ENCODE measurements around the gene SH2D4B.
A peak's percentile ranks its signal among the peaks of the same experiment; 100 is the strongest.

The SH2D4B gene

GRCh38 chr10:80664071-80664680 lies 126.5 kb downstream of the SH2D4B start:
- peak; percentile 89 for ATAC-seq
- TF ChIP-seq OSR1 (CRISPR knock-in tag; IDR thresholded peaks at IDR 0.05), result no peak
- TF ChIP-seq CREB5 (CRISPR knock-in tag; IDR thresholded peaks at IDR 0.05; ENCODE audit: low read depth), result no peak
- no peak for TF ChIP-seq RARB (CRISPR knock-in tag; IDR thresholded peaks at IDR 0.05)
- TF ChIP-seq ZNF565 (CRISPR knock-in tag; conservative IDR thresholded peaks at IDR 0.05; ENCODE audit: low read depth), result no peak
- no peak for TF ChIP-seq TOX (CRISPR knock-in tag; IDR thresholded peaks at IDR 0.05; ENCODE audit: borderline replicate concordance)
- TF ChIP-seq ZNF70 (CRISPR knock-in tag; IDR thresholded peaks at IDR 0.05), result no peak
- no peak for TF ChIP-seq ZFP30 (CRISPR knock-in tag; IDR thresholded peaks at IDR 0.05)
- TF ChIP-seq ESRRG (CRISPR knock-in tag; IDR thresholded peaks at IDR 0.05), result no peak
- no peak for TF ChIP-seq TCF4 (CRISPR knock-in tag; IDR thresholded peaks at IDR 0.05; ENCODE audit: borderline replicate concordance)
- TF ChIP-seq BACH2 (CRISPR knock-in tag; IDR thresholded peaks at IDR 0.05; ENCODE audit: borderline replicate concordance), result no peak
- TF ChIP-seq TSHZ2 (CRISPR knock-in tag; IDR thresholded peaks at IDR 0.05), result no peak
- TF ChIP-seq PPARA (CRISPR knock-in tag; IDR thresholded peaks at IDR 0.05; ENCODE audit: borderline replicate concordance), result no peak
- TF ChIP-seq ZNF8 (CRISPR knock-in tag; IDR thresholded peaks at IDR 0.05), result no peak
- no peak for TF ChIP-seq SNAI2 (CRISPR knock-in tag; IDR thresholded peaks at IDR 0.05)
- no peak for TF ChIP-seq PATZ1 (CRISPR knock-in tag; IDR thresholded peaks at IDR 0.05; ENCODE audit: borderline replicate concordance)
- no peak for TF ChIP-seq CSRNP3 (CRISPR knock-in tag; IDR thresholded peaks at IDR 0.05)
- TF ChIP-seq POU6F1 (CRISPR knock-in tag; IDR thresholded peaks at IDR 0.05; ENCODE audit: borderline replicate concordance, low read depth), result no peak

- TF ChIP-seq CSRNP3 (CRISPR knock-in tag; IDR thresholded peaks at IDR 0.05) (no peak), PATZ1 (CRISPR knock-in tag; IDR thresholded peaks at IDR 0.05; ENCODE audit: borderline replicate concordance) (no peak), ZFP3 (CRISPR knock-in tag; IDR thresholded peaks at IDR 0.05) (no peak), ZFP30 (CRISPR knock-in tag; IDR thresholded peaks at IDR 0.05) (no peak), OSR1 (CRISPR knock-in tag; IDR thresholded peaks at IDR 0.05) (no peak), ARNTL (CRISPR knock-in tag; IDR thresholded peaks at IDR 0.05; ENCODE audit: borderline replicate concordance, low read depth) (no peak), GLIS3 (CRISPR knock-in tag; IDR thresholded peaks at IDR 0.05) (no peak), ISL1 (CRISPR knock-in tag; IDR thresholded peaks at IDR 0.05) (no peak), CREB5 (CRISPR knock-in tag; IDR thresholded peaks at IDR 0.05; ENCODE audit: low read depth) (no peak), ESRRG (CRISPR knock-in tag; IDR thresholded peaks at IDR 0.05) (no peak), RARB (CRISPR knock-in tag; IDR thresholded peaks at IDR 0.05) (no peak), TCF4 (CRISPR knock-in tag; IDR thresholded peaks at IDR 0.05; ENCODE audit: borderline replicate concordance) (no peak), SNAI2 (CRISPR knock-in tag; IDR thresholded peaks at IDR 0.05) (no peak), TOX (CRISPR knock-in tag; IDR thresholded peaks at IDR 0.05; ENCODE audit: borderline replicate concordance) (no peak), CSDC2 (CRISPR knock-in tag; IDR thresholded peaks at IDR 0.05) (no peak), ZC3H10 (CRISPR knock-in tag; IDR thresholded peaks at IDR 0.05) (no peak), ZNF565 (CRISPR knock-in tag; conservative IDR thresholded peaks at IDR 0.05; ENCODE audit: low read depth) (no peak), ZNF70 (CRISPR knock-in tag; IDR thresholded peaks at IDR 0.05) (no peak)
- ATAC-seq, result no peak
Observed at GRCh38 chr10:80669485-80669884, 131.8 kb downstream of the SH2D4B start.
